Activated CD4-positive, alpha-beta T cell treated with anti-CD3 and anti-CD28 coated beads for 36 hours (primary cell): ENCODE measurements around the gene AFP. TPM values are rescaled to one million over a fixed set of nuclear protein-coding genes. Genes with fewer than 3 reads are reported as not detected.

Experiments used
- ATAC-seq: fragments of 200-7000 bp; cut with Tn5 transposase; one replicate; pipeline ENCODE4 v1.10.0; 2021; ENCODE audit warnings: mild to moderate bottlenecking, moderate library complexity
- CTCF ChIA-PET: fragments of 350-600 bp; sonication (Branson Sonifier 250); formaldehyde crosslinking; loops from one replicate; lab custom pipeline; 2021; ENCODE audit warnings: antibody characterized with exemption; lab: Charles Lee
- POLR2A ChIA-PET: fragments of 350-600 bp; sonication (Branson Sonifier 250); formaldehyde crosslinking; loops from one replicate; lab custom pipeline; 2021; ENCODE audit warnings: antibody characterized with exemption, inconsistent platforms; lab: Charles Lee
- DNase-seq: peaks from one replicate; pipeline ENCODE4 v3.0.0-alpha.2; 2020
- H3K27ac Mint-ChIP-seq: one replicate; pipeline ENCODE4 v1.8.0; 2021; ENCODE audit warnings: mixed read lengths
- H3K27me3 Mint-ChIP-seq: one replicate; pipeline ENCODE4 v1.8.0; 2021; ENCODE audit warnings: mixed read lengths
- H3K36me3 Mint-ChIP-seq: one replicate; pipeline ENCODE4 v1.8.0; 2021; ENCODE audit warnings: low read depth, mixed read lengths
- H3K4me1 Mint-ChIP-seq: one replicate; pipeline ENCODE4 v1.8.0; 2021; ENCODE audit warnings: mixed read lengths
- H3K4me3 Mint-ChIP-seq: one replicate; pipeline ENCODE4 v1.8.0; 2021; ENCODE audit warnings: mild to moderate bottlenecking, moderate library complexity, mixed read lengths
- H3K9me3 Mint-ChIP-seq: one replicate; pipeline ENCODE4 v1.8.0; 2021; ENCODE audit warnings: low read depth, mixed read lengths
- intact Hi-C, 2 experiments: fragments of 100-400 bp; cut with DNase I in 1 of 2; cut with micrococcal nuclease in 1 of 2; formaldehyde crosslinking; loops; one replicate each; pipeline versions ENCODE4 v1.14.2 to v1.15.1; 2022 to 2024; cut with DNase I, micrococcal nuclease
- total RNA-seq, 2 experiments: library from RNA; stranded (reverse); gene quantifications; one replicate each; pipeline ENCODE4 v1.2.3, GENCODE V29; 2021

Gene AFP
- total RNA-seq, 2 experiments from 2014 or later, result not detected

DNA sequence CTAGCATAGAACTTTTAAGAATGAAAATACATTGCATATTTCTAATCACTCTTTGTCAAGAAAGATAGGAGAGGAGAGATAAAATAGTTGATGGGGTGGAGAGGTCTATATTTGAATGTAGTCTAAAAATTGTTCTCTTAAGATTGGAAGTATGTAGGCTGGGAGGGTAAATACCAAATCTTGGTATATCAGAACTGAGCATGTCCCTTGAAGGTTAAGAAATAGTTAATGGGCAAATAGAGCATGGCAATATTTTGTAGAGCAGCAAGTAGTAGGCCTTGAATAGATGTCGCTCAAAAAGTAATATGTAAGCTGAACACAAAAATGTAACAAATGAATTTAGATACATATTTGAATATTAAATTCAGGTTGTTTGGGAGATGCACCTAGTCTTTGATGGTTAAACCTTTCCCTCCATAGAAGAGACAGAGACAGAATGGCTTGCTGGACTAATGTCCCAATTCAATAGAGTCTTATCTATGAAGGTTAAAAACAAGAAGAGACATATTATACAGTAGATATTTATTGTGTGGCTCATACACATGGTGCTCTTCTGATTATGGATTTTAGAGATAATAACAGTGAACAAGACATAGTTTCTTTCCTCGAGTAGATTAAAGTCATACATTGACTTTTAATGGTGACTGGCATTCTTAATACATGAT is 19.5 kb upstream of the AFP start:
- Mint-ChIP-seq H3K9me3 (no peaks in the 10 kb centered on the region), H3K4me1 (no peaks in the 10 kb centered on the region), H3K36me3 (peaks cover 1% of the 10 kb centered on the region), H3K4me3 (no peak overlapping the region), H3K27me3 (no peaks in the 10 kb centered on the region), H3K27ac (no peak overlapping the region)
- no peak for ATAC-seq
- intact Hi-C loops, result no loop called here
- DNase-seq, result no peak
- CTCF ChIA-PET, result interaction anchor here (1.1 kb wide), 1 partner anchor 30 kb away, joined by 3 read pairs; no protein-coding TSS in a partner anchor
- POLR2A ChIA-PET, result interaction anchor here (0.5 kb wide), 1 partner anchor 232 kb away, joined by 4 read pairs; no protein-coding TSS in a partner anchor

DNA sequence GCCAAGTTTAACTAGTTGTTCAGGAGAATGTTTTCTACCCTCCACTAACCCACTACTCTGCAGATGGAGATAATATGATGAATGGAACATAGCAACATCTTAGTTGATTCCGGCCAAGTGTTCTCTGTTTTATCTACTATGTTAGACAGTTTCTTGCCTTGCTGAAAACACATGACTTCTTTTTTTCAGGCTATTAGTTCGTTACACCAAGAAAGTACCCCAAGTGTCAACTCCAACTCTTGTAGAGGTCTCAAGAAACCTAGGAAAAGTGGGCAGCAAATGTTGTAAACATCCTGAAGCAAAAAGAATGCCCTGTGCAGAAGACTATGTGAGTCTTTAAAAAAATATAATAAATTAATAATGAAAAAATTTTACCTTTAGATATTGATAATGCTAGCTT is 18.7 kb upstream of the AFP start:
- Mint-ChIP-seq H3K27ac (no peak overlapping the region), H3K27me3 (no peaks in the 10 kb centered on the region), H3K36me3 (peaks cover 1% of the 10 kb centered on the region), H3K4me1 (no peaks in the 10 kb centered on the region), H3K9me3 (no peaks in the 10 kb centered on the region), H3K4me3 (no peak overlapping the region)
- POLR2A ChIA-PET, result no interaction called here
- ATAC-seq (no peak), DNase-seq (no peak)
- intact Hi-C loops, result no loop called here
- CTCF ChIA-PET, result interaction anchor here (1.1 kb wide), 1 partner anchor 29 kb away, joined by 3 read pairs; no protein-coding TSS in a partner anchor

DNA sequence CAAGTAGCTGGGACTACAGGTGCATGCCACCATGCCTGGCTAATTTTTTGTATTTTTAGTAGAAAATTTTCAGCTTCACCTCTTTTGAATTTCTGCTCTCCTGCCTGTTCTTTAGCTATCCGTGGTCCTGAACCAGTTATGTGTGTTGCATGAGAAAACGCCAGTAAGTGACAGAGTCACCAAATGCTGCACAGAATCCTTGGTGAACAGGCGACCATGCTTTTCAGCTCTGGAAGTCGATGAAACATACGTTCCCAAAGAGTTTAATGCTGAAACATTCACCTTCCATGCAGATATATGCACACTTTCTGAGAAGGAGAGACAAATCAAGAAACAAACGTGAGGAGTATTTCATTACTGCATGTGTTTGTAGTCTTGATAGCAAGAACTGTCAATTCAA is 18.0 kb upstream of the AFP start:
- intact Hi-C loops, result no loop called here
- no peak for ATAC-seq
- Mint-ChIP-seq H3K9me3 (no peaks in the 10 kb centered on the region), H3K4me3 (no peak overlapping the region), H3K4me1 (no peaks in the 10 kb centered on the region), H3K36me3 (peaks cover 1% of the 10 kb centered on the region), H3K27ac (no peak overlapping the region), H3K27me3 (no peaks in the 10 kb centered on the region)
- no peak for DNase-seq
- ChIA-PET POLR2A (interaction anchor here (0.6 kb wide), 1 partner anchor 27 kb away, joined by 3 read pairs; no protein-coding TSS in a partner anchor), CTCF (interaction anchor here (1.6 kb wide), 1 partner anchor 28 kb away, joined by 4 read pairs; no protein-coding TSS in a partner anchor)

DNA sequence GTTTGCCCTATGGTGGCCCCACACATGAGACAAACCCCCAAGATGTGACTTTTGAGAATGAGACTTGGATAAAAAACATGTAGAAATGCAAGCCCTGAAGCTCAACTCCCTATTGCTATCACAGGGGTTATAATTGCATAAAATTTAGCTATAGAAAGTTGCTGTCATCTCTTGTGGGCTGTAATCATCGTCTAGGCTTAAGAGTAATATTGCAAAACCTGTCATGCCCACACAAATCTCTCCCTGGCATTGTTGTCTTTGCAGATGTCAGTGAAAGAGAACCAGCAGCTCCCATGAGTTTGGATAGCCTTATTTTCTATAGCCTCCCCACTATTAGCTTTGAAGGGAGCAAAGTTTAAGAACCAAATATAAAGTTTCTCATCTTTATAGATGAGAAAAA is 17.3 kb upstream of the AFP start:
- no peak for DNase-seq
- Mint-ChIP-seq H3K27ac (no peak overlapping the region), H3K9me3 (no peaks in the 10 kb centered on the region), H3K27me3 (no peaks in the 10 kb centered on the region), H3K4me3 (no peak overlapping the region), H3K36me3 (peaks cover 1% of the 10 kb centered on the region), H3K4me1 (no peaks in the 10 kb centered on the region)
- ATAC-seq, result no peak
- ChIA-PET POLR2A (no interaction called here), CTCF (interaction anchor here (1.6 kb wide), 1 partner anchor 28 kb away, joined by 4 read pairs; no protein-coding TSS in a partner anchor)
- intact Hi-C loops, result no loop called here

DNA sequence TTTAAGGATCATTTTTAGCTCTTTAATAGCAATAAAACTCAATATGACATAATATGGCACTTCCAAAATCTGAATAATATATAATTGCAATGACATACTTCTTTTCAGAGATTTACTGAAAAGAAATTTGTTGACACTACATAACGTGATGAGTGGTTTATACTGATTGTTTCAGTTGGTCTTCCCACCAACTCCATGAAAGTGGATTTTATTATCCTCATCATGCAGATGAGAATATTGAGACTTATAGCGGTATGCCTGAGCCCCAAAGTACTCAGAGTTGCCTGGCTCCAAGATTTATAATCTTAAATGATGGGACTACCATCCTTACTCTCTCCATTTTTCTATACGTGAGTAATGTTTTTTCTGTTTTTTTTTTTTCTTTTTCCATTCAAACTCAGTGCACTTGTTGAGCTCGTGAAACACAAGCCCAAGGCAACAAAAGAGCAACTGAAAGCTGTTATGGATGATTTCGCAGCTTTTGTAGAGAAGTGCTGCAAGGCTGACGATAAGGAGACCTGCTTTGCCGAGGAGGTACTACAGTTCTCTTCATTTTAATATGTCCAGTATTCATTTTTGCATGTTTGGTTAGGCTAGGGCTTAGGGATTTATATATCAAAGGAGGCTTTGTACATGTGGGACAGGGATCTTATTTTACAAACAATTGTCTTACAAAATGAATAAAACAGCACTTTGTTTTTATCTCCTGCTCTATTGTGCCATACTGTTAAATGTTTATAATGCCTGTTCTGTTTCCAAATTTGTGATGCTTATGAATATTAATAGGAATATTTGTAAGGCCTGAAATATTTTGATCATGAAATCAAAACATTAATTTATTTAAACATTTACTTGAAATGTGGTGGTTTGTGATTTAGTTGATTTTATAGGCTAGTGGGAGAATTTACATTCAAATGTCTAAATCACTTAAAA is 16.6 kb upstream of the AFP start:
- Mint-ChIP-seq H3K27me3 (no peaks in the 10 kb centered on the region), H3K4me3 (no peak overlapping the region), H3K9me3 (no peaks in the 10 kb centered on the region), H3K27ac (no peak overlapping the region), H3K4me1 (no peaks in the 10 kb centered on the region), H3K36me3 (peaks cover 1% of the 10 kb centered on the region)
- POLR2A ChIA-PET, result no interaction called here
- DNase-seq (no peak), ATAC-seq (no peak)
- intact Hi-C loops, result no loop called here
- CTCF ChIA-PET, result interaction anchor here (1.6 kb wide), 1 partner anchor 27 kb away, joined by 4 read pairs; no protein-coding TSS in a partner anchor

DNA sequence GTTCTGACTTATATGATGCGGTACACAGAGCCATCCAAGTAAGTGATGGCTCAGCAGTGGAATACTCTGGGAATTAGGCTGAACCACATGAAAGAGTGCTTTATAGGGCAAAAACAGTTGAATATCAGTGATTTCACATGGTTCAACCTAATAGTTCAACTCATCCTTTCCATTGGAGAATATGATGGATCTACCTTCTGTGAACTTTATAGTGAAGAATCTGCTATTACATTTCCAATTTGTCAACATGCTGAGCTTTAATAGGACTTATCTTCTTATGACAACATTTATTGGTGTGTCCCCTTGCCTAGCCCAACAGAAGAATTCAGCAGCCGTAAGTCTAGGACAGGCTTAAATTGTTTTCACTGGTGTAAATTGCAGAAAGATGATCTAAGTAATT is 15.4 kb upstream of the AFP start:
- Mint-ChIP-seq H3K27me3 (no peaks in the 10 kb centered on the region), H3K4me3 (no peak overlapping the region), H3K27ac (no peak overlapping the region), H3K9me3 (no peaks in the 10 kb centered on the region), H3K4me1 (no peaks in the 10 kb centered on the region), H3K36me3 (peaks cover 1% of the 10 kb centered on the region)
- CTCF ChIA-PET, result no interaction called here
- POLR2A ChIA-PET, result no interaction called here
- DNase-seq (no peak), ATAC-seq (no peak)
- intact Hi-C loops, result no loop called here

GRCh38 chr4:73421708-73422457 is 14.1 kb upstream of the AFP start:
- no peak for DNase-seq
- ChIA-PET POLR2A (no interaction called here), CTCF (interaction anchor here (1.3 kb wide), 1 partner anchor 25 kb away, joined by 4 read pairs; no protein-coding TSS in a partner anchor)
- Mint-ChIP-seq H3K9me3 (no peaks in the 10 kb centered on the region), H3K27ac (no peak overlapping the region), H3K4me1 (no peaks in the 10 kb centered on the region), H3K36me3 (peaks cover 1% of the 10 kb centered on the region), H3K4me3 (no peak overlapping the region), H3K27me3 (peaks cover 7% of the 10 kb centered on the region)
- intact Hi-C loops, result no loop called here
- no peak for ATAC-seq

DNA sequence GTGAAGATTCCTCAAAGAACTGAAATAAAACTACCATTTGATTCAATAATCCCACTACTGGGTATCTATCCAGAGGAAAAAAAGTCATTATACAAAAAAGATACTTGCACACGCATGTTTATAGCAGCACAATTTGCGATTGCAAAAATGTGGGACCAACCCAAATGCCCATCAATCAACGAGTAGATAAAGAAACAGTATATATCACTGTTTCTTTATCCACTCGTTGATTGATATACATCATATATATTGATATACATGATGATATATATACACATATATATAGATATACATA is 13.6 kb upstream of the AFP start:
- Mint-ChIP-seq H3K4me3 (no peak overlapping the region), H3K36me3 (peaks cover 1% of the 10 kb centered on the region), H3K27ac (no peak overlapping the region), H3K4me1 (no peaks in the 10 kb centered on the region), H3K9me3 (no peaks in the 10 kb centered on the region), H3K27me3 (peaks cover 7% of the 10 kb centered on the region)
- intact Hi-C loops, result no loop called here
- ChIA-PET CTCF (interaction anchor here (1.3 kb wide), 1 partner anchor 24 kb away, joined by 4 read pairs; no protein-coding TSS in a partner anchor), POLR2A (no interaction called here)
- ATAC-seq, result no peak
- no peak for DNase-seq

- POLR2A ChIA-PET, result no interaction called here
- intact Hi-C loops, result no loop called here
- no peaks in the 10 kb centered on the region for H3K4me1 Mint-ChIP-seq
These were observed 12.8 kb upstream of the AFP start for GRCh38 chr4:73423184-73423583.

GRCh38 chr4:73426666-73427065 is 9.4 kb upstream of the AFP start:
- Mint-ChIP-seq H3K4me3 (no peak overlapping the region), H3K9me3 (no peaks in the 10 kb centered on the region), H3K27ac (no peak overlapping the region), H3K27me3 (peaks cover 7% of the 10 kb centered on the region), H3K4me1 (no peaks in the 10 kb centered on the region), H3K36me3 (no peaks in the 10 kb centered on the region)
- ATAC-seq, result no peak
- CTCF ChIA-PET, result no interaction called here
- no peak for DNase-seq
- intact Hi-C loops, result no loop called here
- POLR2A ChIA-PET, result no interaction called here

More at GRCh38 chr4:73423184-73423583, 12.8 kb upstream of the AFP start:
- H3K9me3 Mint-ChIP-seq, result no peaks in the 10 kb centered on the region
- peaks cover 1% of the 10 kb centered on the region for H3K36me3 Mint-ChIP-seq
- no peak overlapping the region for H3K4me3 Mint-ChIP-seq
- H3K27ac Mint-ChIP-seq, result no peak overlapping the region
- DNase-seq, result no peak
- H3K27me3 Mint-ChIP-seq, result peaks cover 7% of the 10 kb centered on the region
- no peak for ATAC-seq
- CTCF ChIA-PET, result no interaction called here

DNA sequence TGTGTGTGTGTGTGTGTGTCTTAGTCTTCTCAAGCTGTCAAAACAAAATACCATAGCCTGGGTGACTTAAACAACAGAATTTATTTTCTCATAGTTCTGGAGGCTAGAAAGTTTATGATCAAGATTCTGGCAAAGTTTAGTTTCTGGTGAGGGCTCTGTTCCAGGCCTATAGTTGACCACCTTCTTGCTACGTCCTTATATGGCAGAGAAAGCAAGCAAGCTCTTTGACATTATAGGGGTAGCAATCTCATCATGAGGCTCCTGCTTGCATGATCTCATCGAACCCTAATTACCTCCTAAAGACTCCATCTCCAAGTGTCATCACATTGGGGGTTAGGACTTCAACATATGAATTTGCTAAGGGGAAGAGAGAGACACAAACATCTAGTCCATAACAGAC is 6.9 kb upstream of the AFP start:
- DNase-seq (no peak), ATAC-seq (no peak)
- ChIA-PET CTCF (no interaction called here), POLR2A (no interaction called here)
- intact Hi-C loops, result no loop called here
- Mint-ChIP-seq H3K9me3 (no peaks in the 10 kb centered on the region), H3K36me3 (no peaks in the 10 kb centered on the region), H3K4me3 (no peak overlapping the region), H3K27me3 (peaks cover 10% of the 10 kb centered on the region), H3K4me1 (no peaks in the 10 kb centered on the region), H3K27ac (no peak overlapping the region)
